HG03064 (cell line): ENCODE data around the gene CNTN4.

Source experiments
- ATAC-seq: cut with Tn5 transposase; IDR thresholded peaks from one replicate; pipeline ENCODE4 v1.9.1; 2021; ENCODE audit warnings: low read depth; ENCODE audit not compliant: unreplicated experiment

Gene CNTN4

DNA sequence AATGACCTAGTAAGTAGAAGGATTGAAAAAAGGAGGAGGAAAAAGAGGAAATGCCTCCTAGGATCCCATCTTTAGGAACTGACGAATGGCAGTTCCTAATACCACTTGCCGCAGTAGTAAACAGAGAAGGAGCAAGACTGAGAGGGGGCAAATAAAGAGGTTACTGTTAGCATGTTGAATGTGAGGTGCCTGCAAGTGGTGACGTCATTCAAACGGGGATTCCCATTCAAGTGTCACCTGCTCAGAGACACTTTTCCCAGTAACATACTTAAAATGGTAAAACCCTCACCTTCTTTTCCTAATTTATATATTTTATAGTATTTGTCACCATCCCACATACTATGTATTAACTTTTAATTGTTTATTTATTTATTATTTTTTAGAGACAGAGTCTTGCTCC, 832.6 kb downstream of the CNTN4 start:
- no peak for ATAC-seq

DNA sequence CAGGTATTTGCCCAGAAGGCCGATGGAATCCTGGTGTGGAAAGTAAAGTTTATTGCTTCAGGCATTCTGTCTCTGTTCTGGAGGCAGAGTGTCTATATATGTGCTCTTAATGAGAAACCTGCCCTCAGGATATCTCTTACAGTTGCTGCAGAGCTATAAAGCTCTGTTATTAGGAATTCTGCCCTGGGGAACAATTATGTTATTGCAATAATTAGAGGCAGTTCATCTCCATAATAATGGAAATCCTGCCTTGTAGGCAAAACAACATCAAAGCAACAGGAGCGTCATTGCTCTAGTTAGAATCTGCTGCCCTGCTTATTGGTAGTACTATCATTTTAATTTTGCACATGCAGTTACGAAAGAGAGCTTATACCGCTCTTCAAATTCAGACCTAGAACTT, 835.9 kb downstream of the CNTN4 start:
- ATAC-seq, result no peak

DNA sequence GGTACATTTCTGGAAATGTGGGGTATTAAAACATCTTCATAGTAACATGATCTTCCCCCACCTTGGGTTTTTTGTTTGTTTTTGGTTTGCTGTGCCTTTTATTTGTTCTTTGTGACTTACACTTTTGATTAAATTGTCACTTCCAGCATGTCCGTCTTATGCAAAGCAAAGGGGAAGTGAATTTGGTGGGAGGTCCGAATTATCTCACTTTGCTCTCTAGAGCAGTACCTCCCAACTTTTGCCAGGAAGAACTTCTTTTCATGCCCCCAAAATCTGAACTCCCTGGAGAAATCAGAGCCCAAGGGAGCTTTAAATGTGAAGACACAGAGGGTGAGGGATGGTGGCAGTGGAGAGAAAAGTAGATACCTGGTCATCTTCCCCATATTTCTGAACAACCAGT, 838.4 kb downstream of the CNTN4 start:
- ATAC-seq, result no peak

DNA sequence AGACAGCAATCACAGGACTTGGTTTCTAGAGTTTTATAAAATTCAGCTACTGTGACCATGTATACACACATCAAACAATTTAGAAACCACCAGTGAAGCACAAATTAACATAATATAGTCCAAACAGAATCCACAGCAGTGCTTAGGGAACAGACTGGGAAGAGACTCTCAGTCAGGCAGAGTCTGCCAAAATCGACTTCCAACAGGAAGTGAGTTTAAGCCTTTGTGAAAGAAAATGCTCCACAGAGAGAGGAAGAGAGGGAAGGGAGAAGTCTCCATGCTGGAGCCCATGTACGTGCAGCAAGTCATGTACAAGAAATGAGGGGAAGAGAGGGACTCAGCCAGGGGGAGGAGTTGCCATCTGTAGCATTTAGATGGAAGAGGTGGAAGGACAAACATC, 838.9 kb downstream of the CNTN4 start:
- ATAC-seq, result no peak

DNA sequence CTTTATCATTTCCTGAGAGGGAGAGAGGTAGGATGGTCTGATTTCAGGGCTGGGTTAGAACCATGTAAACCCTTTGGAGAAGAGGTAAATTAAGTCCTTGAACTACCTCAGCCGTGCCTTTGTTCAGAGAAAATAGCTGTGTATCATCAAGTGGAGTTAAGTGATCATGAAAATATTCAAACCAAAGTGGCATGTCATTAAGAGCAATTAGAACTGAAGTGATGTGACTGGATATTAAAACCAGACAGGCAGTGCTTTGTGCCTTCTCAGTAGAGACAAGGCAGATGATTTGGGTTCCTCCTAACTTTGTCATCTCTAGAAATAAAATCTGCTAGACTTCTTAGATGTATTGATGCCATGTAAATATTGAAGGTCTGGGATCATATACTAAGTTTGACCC, 840.0 kb downstream of the CNTN4 start:
- no peak for ATAC-seq

DNA sequence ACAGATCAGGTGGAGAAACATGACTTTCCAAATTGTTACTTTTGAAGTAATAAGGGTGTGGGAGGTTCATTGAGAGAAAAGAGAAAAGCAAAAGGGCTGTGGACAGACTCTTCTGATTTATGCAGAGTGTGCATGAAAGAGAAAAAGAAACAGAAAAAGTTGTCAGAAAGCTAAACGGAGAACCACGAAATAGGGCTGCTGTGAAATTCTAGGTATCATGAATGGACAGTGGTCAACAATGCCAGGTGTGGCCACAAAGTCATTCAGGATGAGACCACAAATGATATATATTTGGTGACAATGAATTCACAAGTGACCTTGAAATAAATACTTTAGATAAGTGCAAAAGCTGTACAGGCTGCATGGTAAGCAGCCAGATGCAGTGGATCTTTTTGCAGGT, 841.4 kb downstream of the CNTN4 start:
- no peak for ATAC-seq

DNA sequence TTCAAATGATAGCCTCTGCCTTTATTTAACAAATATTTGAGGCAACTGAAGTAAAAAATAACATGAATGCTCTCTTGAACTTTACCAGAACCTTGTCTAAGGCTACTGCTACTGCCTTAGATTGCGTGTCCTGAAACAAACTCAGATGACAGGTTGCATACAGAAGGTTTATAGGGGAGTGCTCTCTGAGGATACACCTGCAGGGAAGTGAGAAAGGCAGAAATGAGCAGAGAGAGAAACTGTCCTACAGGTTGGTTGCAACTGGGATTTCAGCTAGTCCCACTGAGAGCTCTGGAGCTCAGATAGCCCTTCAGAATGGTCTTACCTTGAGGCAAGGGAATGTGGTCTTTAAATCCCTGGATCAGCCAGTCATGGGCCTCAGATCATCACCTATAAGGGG, 846.0 kb downstream of the CNTN4 start:
- ATAC-seq, result peak; percentile 88

DNA sequence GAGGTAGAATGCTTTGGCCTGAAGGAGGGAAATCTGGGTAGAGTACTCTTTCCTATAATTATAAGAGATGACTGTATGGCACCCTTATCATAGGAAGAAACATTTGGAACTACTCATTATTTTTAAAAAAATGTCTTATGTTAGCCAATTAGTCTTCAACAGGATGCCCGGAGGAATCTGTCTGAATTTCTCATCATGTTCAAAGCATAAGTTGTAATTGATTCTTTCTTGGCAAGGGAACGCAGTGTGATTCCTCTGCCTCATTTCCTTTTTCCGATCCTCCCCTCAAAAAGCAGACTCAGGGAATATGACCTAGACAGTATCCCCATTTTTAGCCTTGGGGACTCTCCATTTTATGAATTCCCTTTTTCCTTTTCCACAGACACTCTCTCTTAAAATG, 846.5 kb downstream of the CNTN4 start:
- ATAC-seq, result no peak

DNA sequence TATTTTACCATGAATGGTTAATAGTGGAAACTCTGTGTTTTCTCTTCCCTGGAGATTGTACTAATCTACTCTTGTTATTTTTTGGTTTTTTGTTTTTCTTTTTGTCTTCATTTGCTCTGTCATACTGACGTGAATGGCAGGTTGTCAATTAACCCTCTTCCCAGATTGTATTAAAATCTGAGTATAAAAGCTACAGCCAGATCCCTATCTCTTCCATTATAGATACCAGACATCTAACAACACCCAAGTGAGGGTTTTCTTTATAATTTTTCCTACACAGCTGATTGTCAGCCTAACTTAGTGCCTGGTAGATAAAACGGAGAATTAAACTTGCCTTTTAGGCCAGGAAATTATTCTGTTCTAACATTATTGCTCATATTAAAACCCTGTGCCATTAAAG, 848.9 kb downstream of the CNTN4 start:
- ATAC-seq, result no peak

DNA sequence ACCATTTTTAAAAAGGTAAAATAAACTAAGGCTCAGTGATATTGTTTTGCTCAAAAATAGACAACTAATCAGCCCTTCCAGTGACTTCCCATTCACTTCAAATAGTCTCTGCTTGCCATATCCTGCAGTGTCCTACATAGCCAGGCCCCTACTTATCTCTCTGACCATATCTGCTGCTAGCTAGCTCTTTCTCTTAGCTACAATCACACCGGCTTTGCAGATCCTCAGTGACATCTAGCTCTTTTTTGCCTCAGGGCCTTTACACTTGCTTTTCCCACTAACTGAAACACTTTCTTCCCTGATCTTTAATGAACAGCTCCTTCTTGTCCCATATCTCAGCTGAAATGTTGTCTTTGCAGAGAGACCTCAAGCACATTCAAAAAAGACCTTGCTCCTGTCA, 850.2 kb downstream of the CNTN4 start:
- ATAC-seq, result no peak

DNA sequence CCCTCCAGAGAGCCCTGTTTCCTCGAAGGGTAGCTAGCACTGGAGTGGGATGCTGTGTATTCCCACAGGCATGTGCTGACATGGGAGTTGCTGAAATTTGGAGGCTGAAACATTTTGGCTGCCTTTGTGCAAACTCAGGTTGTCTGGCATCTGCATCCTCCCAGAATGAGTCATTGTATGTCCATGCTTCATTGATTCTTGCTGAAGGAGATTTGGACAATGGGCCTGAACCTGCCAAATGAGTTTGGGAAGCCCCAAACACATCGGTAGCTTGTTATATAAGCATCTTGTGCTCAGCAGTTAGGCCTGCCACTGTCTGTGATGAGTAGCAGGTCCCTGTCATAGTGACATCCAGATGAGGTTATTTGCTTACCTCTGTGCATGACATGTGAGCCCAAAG, 851.5 kb downstream of the CNTN4 start:
- ATAC-seq, result no peak

DNA sequence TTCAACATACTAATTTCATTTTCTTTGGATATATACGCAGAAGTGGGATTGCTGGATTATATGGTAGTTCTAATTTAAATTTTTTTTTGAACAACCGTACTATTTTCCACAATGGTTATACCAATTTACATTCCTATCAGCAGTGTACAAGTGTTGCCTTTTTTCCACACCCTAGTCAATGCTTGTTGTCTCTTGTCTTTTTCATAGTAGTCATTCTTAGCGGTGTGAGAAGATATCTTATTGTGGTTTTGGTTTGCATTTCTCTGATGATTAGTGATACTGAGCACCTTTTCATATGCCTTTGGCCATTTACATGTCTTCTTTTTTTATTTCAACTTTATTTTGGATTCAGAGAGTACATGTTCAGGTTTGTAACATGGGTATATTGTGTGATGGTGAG, 858.4 kb downstream of the CNTN4 start:
- no peak for ATAC-seq

DNA sequence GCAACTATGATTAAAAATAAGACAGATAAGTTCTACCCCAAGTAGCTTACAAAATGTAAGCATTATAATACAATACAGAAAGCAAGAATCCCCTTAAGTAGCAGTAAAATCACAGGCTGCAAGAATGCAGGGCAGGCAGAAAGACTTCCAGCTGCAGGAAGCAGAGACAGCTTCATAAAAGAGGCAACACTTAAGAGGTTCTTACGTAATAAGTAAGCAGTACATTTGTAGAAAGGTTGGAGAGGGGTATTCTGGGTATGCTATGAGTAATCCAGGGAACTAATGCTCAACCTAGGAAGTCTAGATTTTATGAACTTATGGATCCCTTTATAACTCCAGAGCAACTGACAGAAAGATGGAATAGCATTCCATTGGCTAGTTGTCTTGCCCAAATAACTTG, 859.9 kb downstream of the CNTN4 start:
- ATAC-seq, result no peak

DNA sequence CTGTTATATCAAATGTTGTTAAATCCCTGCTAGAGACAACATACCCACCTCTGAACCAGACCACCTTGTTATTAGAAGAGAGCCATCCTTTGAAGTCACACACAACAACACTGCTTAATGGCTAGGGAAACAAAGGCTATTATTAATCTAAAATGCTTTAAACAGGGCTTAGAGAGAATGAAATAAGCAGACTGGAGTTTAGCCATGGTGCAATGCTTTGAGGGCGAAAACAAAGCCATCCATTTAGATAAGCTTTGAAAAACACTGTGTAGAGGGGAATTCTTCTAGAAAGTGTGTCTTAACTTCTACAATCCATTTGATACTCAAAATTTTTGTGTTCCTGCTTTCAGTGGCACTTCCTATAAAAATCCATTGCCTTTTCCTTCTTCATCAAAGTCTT, 862.9 kb downstream of the CNTN4 start:
- no peak for ATAC-seq

DNA sequence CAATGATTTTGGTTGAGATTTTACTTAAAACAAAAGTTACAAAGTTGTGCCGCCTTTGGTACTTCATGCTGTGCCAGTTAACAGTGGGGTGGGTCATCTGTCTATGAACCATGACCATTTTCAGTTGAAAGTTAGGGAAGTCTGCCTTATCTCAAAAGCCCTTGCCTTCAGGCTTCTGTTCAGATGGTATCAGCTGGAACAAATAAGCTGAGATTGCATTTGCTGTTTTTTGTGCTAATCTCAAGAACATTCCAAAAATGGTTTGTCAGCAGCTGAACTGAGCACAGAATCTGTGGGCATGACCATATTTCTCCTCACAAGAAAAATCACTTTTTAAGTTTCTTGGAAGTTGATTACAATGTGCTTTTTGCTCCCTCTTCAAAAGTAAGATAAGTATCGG, 869.2 kb downstream of the CNTN4 start:
- ATAC-seq, result no peak

DNA sequence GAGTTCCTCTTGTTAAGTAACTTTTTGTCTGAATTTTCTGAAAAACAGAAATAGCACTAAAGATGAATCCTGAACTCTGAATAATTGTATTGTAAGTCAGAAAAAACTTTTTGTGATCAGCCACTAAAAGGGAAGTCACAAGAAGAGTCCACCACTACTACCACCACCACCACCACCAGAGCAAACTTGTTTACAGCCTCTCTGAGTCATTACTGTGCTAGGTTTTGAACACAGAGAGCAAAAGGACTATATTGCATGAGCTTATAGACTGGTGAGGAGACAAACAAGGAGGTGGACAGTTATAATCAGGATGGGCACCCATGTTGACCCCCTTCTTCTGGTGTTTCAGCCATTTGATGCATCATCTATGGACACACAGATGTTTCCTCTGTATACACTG, 869.8 kb downstream of the CNTN4 start:
- no peak for ATAC-seq

DNA sequence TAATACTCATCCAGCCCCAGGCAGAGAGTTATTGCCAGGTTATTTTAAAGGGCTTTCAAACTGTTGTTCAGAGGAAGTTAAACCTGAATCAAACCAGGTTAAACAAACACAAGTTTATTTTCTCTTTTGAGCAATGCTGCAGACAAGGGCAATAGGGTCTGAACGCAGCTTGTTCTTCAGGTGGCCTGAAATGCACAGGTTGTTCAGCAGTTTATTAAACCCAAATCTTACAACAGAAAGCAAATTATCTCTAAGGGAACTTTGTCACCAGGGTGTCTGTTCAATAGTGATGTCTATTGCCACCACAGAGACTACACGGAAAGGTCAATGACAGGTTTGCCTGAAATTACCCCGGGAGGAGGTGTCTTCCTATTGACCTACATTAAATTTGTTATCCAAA, 877.5 kb downstream of the CNTN4 start:
- ATAC-seq, result no peak

DNA sequence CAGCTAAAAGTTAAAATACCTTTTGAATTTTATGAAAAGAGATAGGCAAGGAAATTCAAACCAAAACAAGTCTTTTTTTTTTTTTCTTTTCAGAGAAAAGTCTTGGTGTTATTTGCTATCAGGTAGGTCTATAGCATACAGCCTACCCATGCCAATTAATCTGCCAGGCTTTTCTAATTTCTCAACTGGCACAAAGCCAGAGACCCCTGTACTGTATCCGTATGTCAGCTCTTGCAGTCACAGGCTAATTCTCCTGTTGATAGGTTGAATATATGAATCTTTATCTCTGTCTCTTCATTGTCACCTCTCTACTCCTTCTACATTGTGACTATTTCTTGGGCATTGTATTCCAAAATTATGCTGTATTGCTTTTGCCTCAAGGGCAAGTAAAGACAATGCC, 878.1 kb downstream of the CNTN4 start:
- ATAC-seq, result no peak

DNA sequence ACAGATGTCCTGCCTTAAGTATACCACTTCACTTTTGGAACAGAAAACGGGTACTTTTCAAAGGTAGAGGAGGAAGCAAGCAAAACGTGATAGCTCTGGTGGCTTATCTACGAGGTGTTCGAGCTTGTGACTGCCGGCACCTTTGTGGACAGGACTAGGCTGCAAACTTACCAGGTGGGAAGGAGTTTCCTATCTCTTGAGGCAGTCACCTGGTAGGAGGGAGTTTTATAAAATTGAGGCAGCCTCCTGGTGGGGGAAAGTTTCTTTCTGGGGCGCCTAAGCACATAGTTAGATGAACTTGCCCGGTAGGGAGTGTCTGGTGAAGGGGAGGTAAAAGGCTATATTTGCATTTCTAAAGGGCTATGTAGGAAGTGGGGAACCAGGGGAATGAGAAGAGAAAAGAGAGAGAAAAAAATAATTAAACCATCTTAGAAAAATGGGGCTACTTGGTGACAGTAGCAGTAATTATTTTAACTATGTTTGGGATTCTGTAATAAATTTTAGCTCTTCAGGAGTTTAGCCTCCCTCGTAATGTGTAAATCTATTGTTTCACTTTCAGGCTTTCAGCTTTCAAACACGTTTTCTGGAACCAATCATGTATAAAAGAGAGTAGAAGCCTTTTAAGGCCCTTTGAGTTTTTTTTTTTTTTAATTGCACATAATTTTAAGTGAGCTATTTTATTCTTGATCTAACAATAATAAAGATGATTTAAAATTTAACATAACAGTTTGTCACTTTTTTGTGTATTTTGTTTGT, 880.5 kb downstream of the CNTN4 start:
- ATAC-seq, result no peak

DNA sequence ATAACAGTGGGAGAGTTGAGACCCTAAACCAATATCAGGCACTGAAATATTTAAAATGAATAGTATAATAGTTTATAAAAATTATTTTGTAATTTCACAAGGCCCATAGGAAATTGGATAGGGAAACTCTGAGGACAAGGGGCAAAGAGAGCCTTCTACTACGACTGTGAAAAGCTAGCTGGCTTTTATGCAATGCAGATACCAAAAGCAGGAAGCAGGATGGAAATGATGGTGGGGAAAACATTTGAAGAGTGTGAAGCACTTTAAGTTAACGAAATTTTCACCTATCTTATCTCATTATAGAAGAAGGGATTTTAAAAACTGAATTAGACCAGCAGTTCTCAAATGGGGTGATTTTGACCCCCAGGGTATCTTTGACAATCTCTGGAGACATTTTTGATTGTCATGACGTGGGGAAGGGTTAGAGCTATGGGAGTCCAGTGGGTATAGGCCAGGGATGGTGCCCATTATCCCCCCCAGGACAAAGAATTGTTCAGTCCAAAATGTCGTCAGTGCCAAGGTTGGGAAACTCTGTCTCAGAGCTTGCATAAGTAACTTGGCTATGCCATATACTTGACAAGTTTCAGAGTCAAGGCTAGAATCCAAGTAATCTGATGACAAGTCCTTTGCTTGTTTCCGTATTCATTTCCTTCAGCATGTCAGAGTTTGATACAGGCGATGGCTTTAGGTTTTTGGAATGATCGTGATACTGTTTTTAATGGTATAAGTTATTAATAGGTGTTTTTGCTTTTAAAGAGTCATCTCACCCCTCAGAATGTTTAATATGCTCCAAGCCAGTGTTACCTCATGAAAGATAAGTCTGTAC, 885.6 kb downstream of the CNTN4 start:
- no peak for ATAC-seq

DNA sequence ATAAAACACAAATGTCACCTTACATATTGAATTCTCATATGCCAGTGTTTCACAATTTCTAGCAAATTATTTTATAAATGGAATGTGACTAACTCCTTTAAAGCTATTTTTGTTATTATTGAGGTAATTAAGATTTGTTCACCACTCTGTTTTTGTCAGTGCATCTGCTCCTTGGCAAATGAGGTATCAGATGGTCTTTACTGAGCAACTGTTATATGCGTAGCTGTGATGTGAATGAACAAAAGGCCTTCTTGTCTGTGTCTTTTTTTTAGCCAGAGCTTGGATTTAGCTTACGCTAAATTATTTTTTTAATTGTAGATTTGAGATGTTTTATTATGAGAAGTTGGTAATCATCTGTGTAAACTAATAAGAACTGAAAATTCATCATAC, 886.2 kb downstream of the CNTN4 start:
- ATAC-seq, result no peak

DNA sequence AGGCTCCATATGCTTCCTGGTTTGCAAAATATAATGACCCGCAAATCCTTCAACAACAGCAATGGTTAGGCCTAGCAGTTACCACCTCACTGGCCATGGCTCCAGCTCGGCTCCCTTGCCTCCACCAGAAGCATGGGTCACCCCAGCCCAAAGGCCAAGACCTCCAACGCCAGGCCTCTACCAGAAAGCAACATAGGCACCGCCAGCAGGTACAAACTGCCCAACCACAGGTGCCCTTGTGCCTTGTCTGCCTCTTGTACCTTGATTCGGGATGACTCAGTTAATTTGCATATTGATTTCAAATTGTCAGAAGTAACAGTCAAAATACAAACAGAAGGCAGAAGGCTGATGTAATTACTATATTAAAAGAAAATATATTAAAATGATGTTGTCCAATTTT, 886.8 kb downstream of the CNTN4 start:
- ATAC-seq, result no peak
